NCI-H146 (cell line): ENCODE data around the gene HLA-DQB2.

ENCODE experiments used
- DNase-seq: peaks from one replicate; lab custom pipeline; 2025; lab: John Stamatoyannopoulos, UW

The HLA-DQB2 gene

GRCh38 chr6:32744776-32745175, 18.6 kb downstream of the HLA-DQB2 start:
- no peak for DNase-seq

GRCh38 chr6:32742374-32742773, 21.0 kb downstream of the HLA-DQB2 start:
- DNase-seq: no peak

GRCh38 chr6:32741031-32741960, 22.0 kb downstream of the HLA-DQB2 start, which contains the start of gene HLA-DQA2:
TSS of gene HLA-DQA2 (plus strand) at chr6:32741391. CDS start at chr6:32741444, 53 bp downstream.
- DNase-seq: no peak

- DNase-seq: no peak
These were observed 25.2 kb downstream of the HLA-DQB2 start for GRCh38 chr6:32738126-32738525.

- DNase-seq: no peak
These were observed 44.5 kb downstream of the HLA-DQB2 start for GRCh38 chr6:32718879-32719278.

- DNase-seq: no peak
These were observed 46.9 kb downstream of the HLA-DQB2 start for GRCh38 chr6:32716396-32716795.

GRCh38 chr6:32713241-32713640, 50.1 kb downstream of the HLA-DQB2 start:
- DNase-seq: no peak

- no peak for DNase-seq
These were observed 53.7 kb downstream of the HLA-DQB2 start for GRCh38 chr6:32709625-32710024.
